Stimulated activated CD4-positive, alpha-beta T cell treated with anti-CD3 and anti-CD28 coated beads, TNF-alpha, amount 100 ng/mL, for 1 hour (primary cell): Measurements from ENCODE around the gene FBLN5.
"Not testable (repeated sequence)": the region's sequence is repeated elsewhere in the genome, so short reads cannot be mapped to it uniquely, and the experiment has no call there.

ENCODE experiments used
- DNase-seq, 3 donors: peaks; one replicate each; pipeline ENCODE4 v3.0.0-alpha.2; 2020; ENCODE audit warnings: low read depth in 3 of 3, low spot score in 1 of 3

Gene FBLN5

DNA sequence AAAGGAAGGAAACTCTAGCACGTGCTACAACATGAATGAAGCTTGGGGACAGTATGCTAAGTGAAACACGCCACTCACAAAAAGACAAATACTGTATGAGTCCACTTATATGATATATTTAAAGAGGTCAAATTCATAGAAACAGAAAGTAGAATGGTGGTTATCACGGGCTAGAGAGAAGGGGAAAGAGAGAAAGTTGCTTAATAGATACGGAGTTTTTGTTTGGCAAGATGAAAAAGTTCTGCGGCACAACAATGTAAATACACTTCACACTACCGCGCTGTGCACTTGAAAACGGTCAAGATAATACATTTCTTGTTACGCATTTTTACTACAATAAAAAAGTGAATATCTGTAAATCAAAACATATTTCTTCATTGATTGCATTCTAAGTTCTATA lies 37.3 kb downstream of the FBLN5 start:
- no peak for DNase-seq

- no peak for DNase-seq
These were observed 41.1 kb downstream of the FBLN5 start for GRCh38 chr14:91906374-91906773.

GRCh38 chr14:91904956-91905645 lies 42.4 kb downstream of the FBLN5 start:
- DNase-seq = no peak

GRCh38 chr14:91904483-91904882 lies 43.0 kb downstream of the FBLN5 start:
- no peak for DNase-seq

DNA sequence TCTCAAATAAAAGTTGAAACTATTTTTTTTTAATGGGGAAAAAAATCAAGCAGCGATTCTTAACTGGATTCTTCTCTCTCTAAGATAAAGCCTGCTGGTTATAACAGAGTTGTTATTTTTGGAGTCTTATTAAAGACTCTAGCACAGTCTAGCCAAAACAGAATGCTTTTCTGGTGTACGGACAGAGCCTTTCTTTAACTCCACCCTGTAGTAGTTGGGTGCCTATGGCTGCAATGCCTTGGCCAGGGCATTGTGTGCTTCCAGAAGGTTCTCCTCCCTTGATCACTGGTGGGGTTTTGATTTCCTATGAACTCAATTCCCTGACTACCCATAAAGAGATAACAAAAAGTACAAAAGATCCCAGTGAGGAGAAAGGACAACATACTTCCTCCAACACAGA lies 44.4 kb downstream of the FBLN5 start:
- DNase-seq = no peak

DNA sequence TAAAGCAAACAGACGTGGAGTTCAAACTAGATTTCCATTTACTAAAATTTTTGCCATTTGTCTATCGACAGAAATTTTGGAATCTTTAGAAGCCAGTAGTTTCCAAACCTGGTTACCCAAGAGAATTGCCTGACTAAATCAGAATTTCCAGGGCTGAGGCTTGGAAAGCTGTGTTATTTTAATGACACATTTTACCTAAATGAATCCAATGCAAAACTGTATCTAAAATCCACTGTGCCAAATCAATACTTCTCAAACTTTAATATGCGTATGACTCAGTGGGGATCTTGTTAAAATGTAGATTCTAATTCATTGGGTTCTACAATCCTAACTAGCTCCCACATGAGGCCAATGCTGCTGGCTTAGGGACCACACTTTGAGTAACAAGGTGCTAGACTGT lies 45.2 kb downstream of the FBLN5 start:
- DNase-seq = no peak

DNA sequence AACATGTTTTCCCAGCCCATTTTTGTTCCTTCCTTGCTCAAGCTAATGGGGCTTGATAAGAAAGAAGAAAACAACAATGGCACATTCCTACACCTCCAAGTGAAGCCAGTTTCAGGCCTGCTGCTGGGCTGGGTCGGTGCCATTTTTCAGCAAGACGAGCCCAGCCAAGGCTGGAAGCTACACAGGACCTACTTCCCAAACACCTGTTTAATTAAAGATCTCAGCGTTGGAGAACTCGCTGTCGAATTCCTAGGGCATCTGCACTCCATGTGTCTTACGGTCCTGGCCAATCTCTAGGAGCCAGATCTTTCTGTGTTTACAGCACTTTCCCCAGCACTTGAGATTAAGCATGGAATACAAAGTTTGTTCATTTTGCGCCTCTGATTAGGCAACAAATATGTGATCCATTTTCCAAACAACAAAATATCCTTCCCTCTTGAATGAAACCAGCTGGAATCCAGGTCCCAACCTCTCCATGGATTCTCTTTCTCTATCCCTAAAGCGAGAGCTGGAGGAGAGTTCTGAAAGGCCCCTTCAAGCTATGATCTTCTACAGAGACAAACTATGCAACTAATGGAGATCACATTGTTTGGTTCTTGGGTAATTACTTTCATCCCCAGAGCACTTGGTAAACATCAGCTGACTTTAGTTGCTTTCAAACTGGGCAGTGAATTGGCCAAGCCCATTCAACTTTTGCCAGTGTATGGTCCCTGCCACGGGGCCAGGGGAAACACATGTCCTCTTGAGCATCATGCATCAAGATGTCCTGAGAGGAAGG lies 45.9 kb downstream of the FBLN5 start:
- DNase-seq = no peak

- no peak for DNase-seq
These were observed 47.7 kb downstream of the FBLN5 start for GRCh38 chr14:91899806-91900205.

GRCh38 chr14:91899213-91899612 lies 48.3 kb downstream of the FBLN5 start:
- no peak for DNase-seq

GRCh38 chr14:91898372-91898771 lies 49.1 kb downstream of the FBLN5 start:
- no peak for DNase-seq

- not testable (repeated sequence) for DNase-seq
These were observed 49.8 kb downstream of the FBLN5 start for GRCh38 chr14:91897716-91898115.

DNA sequence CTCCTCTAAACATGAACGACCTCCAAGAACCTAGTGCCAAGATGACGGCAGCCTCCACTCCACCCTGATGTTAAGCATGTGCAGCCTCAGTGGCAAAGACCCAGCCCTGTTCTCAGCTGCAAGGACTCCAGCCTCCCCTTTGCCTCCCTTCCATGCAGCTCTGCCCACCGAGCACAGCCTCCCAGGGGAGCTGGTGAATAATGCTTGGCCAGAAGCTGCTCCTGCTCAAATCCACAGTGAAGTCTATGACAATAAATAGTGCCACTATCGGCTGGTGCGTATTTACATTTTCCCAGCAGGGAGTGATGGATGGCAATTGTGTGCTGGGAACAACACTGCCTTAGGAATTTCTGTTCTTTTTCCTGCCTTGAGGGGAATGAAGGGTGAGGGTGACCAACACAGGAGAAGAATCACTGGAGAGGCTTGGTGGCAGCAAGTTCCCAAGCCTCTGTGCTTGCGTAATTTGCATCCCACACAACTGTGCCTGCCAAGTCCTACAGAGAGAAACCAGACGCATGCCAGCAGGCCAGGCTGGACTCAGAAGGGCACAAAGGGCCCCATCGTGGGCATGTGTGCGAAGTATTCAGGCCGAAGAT lies 50.3 kb downstream of the FBLN5 start:
- DNase-seq = no peak

GRCh38 chr14:91896419-91896818 lies 51.1 kb downstream of the FBLN5 start:
- DNase-seq = no peak

- DNase-seq = no peak
These were observed 53.8 kb downstream of the FBLN5 start for GRCh38 chr14:91893669-91894068.

DNA sequence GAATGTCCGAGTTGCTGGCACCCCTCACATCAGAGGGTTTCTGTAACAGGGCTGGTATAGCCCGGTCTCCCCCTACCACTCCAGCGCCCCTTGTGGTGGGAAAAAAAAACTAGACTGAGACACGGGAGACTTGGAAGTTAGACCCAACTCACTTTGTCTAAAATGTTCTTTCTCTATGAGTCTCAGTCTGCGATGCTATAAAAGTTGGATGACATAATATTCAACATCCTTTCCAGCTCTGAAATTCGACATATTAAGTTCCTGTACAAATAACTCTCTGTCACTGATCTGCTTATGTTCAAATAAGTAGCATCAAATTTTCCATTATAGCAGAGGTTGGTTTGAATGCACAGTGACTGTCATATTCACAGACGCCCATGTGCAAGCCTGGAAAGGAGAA lies 54.5 kb downstream of the FBLN5 start:
- no peak for DNase-seq

- no peak for DNase-seq
These were observed 55.7 kb downstream of the FBLN5 start for GRCh38 chr14:91891721-91892220.

GRCh38 chr14:91891101-91891500 lies 56.4 kb downstream of the FBLN5 start:
- no peak for DNase-seq

GRCh38 chr14:91890291-91890749 lies 57.2 kb downstream of the FBLN5 start:
- no peak for DNase-seq

GRCh38 chr14:91889477-91890211 lies 57.9 kb downstream of the FBLN5 start:
- no peak for DNase-seq

DNA sequence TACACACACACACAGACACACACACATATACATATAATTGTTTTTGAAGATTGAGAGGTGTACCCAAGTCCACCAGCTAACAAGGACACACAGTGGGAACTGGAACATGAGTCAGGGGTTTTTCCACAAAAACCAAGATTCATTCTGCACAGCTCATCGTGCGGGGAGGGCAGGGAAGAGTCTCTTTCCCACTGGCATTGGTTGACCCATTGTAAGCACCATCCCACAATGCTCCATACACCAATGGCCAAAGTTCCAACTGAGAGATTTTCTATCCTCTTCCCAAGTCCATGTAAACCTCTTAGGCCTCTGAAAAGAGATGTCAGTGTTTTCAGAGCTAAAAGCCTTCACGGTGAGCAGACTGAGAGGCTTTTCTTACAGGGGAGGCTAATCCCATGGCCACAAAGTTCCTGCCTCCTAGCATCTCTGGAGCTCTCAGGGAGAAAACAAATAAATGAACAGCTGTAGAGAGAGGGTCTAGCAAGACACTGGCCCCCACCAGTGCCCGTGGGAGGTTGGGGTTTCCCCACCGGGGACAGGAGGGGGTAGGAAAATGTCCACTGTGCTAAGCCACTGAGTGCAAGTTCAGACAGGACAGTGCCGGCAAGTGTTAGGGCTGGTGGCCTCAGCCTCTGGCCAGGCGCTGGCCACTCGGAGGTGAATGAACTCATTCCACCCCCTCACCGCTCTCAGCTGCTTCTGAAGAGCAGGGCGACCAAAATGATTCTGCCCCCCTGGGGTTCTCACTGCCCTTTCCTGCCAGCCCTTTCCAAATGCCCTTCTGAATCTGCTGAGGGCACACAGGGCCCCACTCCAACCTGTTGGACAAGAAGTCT lies 58.6 kb downstream of the FBLN5 start:
- DNase-seq = no peak
